Heart left ventricle (tissue), 13 donors: ENCODE measurements around the gene SDC4.

Experiments
- POLR2A ChIP-seq, 2 donors: fragments of 450-650 bp; IDR thresholded peaks; one replicate each; pipeline ENCODE4 v1.6.1; 2017; ENCODE audit warnings: antibody characterized with exemption in 2 of 2, mild to moderate bottlenecking in 2 of 2, moderate library complexity in 2 of 2
- TF ChIP-seq, protein P1 (sequence below), 12 donors: fragments of 200-600 bp; sonication (generic) in 4 of 12; IDR thresholded peaks; one replicate each; pipeline versions ENCODE4 v1.5.0 to v1.8.0; 2018 to 2022; ENCODE audit warnings: antibody characterized with exemption in 12 of 12, mild to moderate bottlenecking in 5 of 12
- donor health status: ischemic (EF 13 %, LVEDD 7.1; RV severe dilation, severe dysfunction).
- donor health status: DM: no; HTN: yes; CAD: no.
- donor health status: DM: no; HTN: no; CAD: no.
- donor health status: ischemic (EF 25% LVEDD 6.9; RV normal size, moderate dysfunction).
- donor health status: ischemic (EF 25% LVEDD 5.7; RV mildly dilated, moderate dysfunction).
- donor health status: ischemic (EF 35%, LVEDD 5.7; RV mildly dilated, moderate dysfunction).
- donor health status: nonischemic (EF 11% LVEDD 7.7; RV severe dilation, severe dysfunction).
- donor health status: DM: yes; HTN: yes; CAD: no.
- donor health status: PGD.
- donor health status: ischemic (EF 29% LVEDD 5.4; RV normal size, mild dysfunction).
- donor health status: nonischemic (EF 23%, LVEDD 6.1; RV moderate dilation, normal function).

DNA sequence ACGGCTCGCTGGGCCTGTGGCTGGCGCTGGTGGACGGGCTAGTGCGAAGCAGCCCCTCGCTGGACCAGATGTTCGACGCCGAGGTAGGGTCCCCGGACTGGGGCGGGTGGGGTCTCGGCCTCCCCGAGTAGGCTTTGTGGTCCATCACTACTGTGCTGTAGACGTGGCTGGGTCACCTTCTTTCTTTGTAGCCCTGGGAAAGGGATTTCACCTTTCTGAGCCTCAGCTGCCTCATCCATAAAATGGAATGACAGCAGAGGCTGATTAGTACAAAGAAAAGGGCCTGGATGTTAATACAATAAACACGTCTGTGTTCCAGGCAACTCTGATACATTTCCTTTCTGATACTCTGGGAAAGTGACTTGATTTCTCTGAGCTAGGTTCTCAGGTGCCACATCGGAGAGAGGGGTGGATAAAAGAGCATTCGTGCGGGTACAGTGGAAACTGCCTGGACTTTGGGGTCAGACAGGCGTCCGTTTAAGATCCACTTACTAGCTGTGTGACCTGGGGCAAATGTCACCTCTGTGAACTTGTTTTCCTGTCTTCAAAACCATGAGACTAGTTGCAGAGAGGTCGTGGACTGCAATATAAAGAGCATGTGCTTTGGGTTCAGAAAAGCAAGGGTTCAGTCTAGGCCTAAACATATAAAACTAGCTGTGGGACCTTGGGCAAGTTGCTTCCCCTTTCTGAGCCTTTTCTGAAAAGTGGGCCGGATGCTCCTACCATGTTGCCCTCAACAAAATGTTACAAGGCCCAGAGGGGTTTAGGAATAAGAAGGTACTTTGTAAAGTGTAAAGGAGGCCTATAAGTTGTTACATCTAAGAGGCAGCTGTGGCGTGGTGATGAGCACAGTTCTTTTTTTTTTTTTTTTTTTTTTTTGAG, 15.6 kb upstream of the SDC4 start:
- TF ChIP-seq, protein P1, sequence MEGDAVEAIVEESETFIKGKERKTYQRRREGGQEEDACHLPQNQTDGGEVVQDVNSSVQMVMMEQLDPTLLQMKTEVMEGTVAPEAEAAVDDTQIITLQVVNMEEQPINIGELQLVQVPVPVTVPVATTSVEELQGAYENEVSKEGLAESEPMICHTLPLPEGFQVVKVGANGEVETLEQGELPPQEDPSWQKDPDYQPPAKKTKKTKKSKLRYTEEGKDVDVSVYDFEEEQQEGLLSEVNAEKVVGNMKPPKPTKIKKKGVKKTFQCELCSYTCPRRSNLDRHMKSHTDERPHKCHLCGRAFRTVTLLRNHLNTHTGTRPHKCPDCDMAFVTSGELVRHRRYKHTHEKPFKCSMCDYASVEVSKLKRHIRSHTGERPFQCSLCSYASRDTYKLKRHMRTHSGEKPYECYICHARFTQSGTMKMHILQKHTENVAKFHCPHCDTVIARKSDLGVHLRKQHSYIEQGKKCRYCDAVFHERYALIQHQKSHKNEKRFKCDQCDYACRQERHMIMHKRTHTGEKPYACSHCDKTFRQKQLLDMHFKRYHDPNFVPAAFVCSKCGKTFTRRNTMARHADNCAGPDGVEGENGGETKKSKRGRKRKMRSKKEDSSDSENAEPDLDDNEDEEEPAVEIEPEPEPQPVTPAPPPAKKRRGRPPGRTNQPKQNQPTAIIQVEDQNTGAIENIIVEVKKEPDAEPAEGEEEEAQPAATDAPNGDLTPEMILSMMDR (IDR thresholded peaks at IDR 0.05) = no peak
- no peak for TF ChIP-seq POLR2A (IDR thresholded peaks at IDR 0.05)
